ENCODE measurements around the gene ATP2A3.

Gene ATP2A3

GRCh38 chr17:3990386-3991127 is 26.3 kb upstream of the ATP2A3 start:
- no peak overlapping the region for H3K4me3 ChIP-seq (ENCODE audit: low read length)
- no peak for DNase-seq (ENCODE audit: low read depth)
- TF ChIP-seq CTCF (conservative IDR thresholded peaks at IDR 0.05; ENCODE audit: low read depth, low read length) = no peak

GRCh38 chr17:3989041-3989886 is 25.0 kb upstream of the ATP2A3 start:
- TF ChIP-seq CTCF (conservative IDR thresholded peaks at IDR 0.05; ENCODE audit: low read depth, low read length) = no peak
- DNase-seq (ENCODE audit: low read depth) = no peak
- no peak overlapping the region for H3K4me3 ChIP-seq (ENCODE audit: low read length)

- DNase-seq (ENCODE audit: low read depth) = no peak
- TF ChIP-seq CTCF (conservative IDR thresholded peaks at IDR 0.05; ENCODE audit: low read depth, low read length) = no peak
- H3K4me3 ChIP-seq (ENCODE audit: low read length) = no peak overlapping the region
These were observed 24.2 kb upstream of the ATP2A3 start for GRCh38 chr17:3988297-3989040.

GRCh38 chr17:3986939-3987335 is 22.7 kb upstream of the ATP2A3 start:
- DNase-seq (ENCODE audit: low read depth) = no peak
- TF ChIP-seq CTCF (conservative IDR thresholded peaks at IDR 0.05; ENCODE audit: low read depth, low read length) = no peak
- H3K4me3 ChIP-seq (ENCODE audit: low read length) = no peak overlapping the region

GRCh38 chr17:3986270-3986938 is 22.2 kb upstream of the ATP2A3 start:
- DNase-seq (ENCODE audit: low read depth) = no peak
- H3K4me3 ChIP-seq (ENCODE audit: low read length) = no peak overlapping the region
- no peak for TF ChIP-seq CTCF (conservative IDR thresholded peaks at IDR 0.05; ENCODE audit: low read depth, low read length)

- DNase-seq (ENCODE audit: low read depth) = no peak
- no peak for TF ChIP-seq CTCF (conservative IDR thresholded peaks at IDR 0.05; ENCODE audit: low read depth, low read length)
- H3K4me3 ChIP-seq (ENCODE audit: low read length) = no peak overlapping the region
These were observed 21.6 kb upstream of the ATP2A3 start for GRCh38 chr17:3985846-3986245.

All from retinal pigment epithelial cell (primary cell).